Activated naive CD4-positive, alpha-beta T cell treated with anti-CD3 and anti-CD28 coated beads, Interleukin-2, amount 50 U/mL, for 16 hours (primary cell): Measurements from ENCODE around the gene PHF20.
"Not testable (repeated sequence)": the region's sequence is repeated elsewhere in the genome, so short reads cannot be mapped to it uniquely, and the experiment has no call there.

ENCODE experiments used
- DNase-seq: peaks from one replicate; pipeline ENCODE4 v3.0.0-alpha.2; 2020

Gene PHF20

GRCh38 chr20:35783811-35784210 is 12.0 kb downstream of the PHF20 start:
- DNase-seq = not testable (repeated sequence)

GRCh38 chr20:35785541-35785940 is 13.7 kb downstream of the PHF20 start:
- not testable (repeated sequence) for DNase-seq

- DNase-seq = no peak
Observed at GRCh38 chr20:35788796-35789195, 17.0 kb downstream of the PHF20 start.

- DNase-seq = no peak
Observed at GRCh38 chr20:35791097-35791496, 19.3 kb downstream of the PHF20 start.

- DNase-seq = no peak
Observed at GRCh38 chr20:35791821-35792220, 20.0 kb downstream of the PHF20 start.

GRCh38 chr20:35792740-35793139 is 20.9 kb downstream of the PHF20 start:
- no peak for DNase-seq

- DNase-seq = no peak
Observed at GRCh38 chr20:35796571-35796970, 24.8 kb downstream of the PHF20 start.

GRCh38 chr20:35801865-35802264 is 30.1 kb downstream of the PHF20 start:
- no peak for DNase-seq

- no peak for DNase-seq
Observed at GRCh38 chr20:35806075-35806474, 34.3 kb downstream of the PHF20 start.

GRCh38 chr20:35807877-35808276 is 36.1 kb downstream of the PHF20 start:
- no peak for DNase-seq

- DNase-seq = no peak
Observed at GRCh38 chr20:35820715-35821114, 48.9 kb downstream of the PHF20 start.

GRCh38 chr20:35821807-35822242 is 50.0 kb downstream of the PHF20 start:
- no peak for DNase-seq

- no peak for DNase-seq
Observed at GRCh38 chr20:35823147-35823546, 51.3 kb downstream of the PHF20 start.

GRCh38 chr20:35823937-35824336 is 52.1 kb downstream of the PHF20 start:
- no peak for DNase-seq

GRCh38 chr20:35826397-35826998 is 54.7 kb downstream of the PHF20 start:
- DNase-seq = no peak

- DNase-seq = no peak
Observed at GRCh38 chr20:35828434-35828833, 56.6 kb downstream of the PHF20 start.

- DNase-seq = no peak
Observed at GRCh38 chr20:35828916-35829315, 57.1 kb downstream of the PHF20 start.

- DNase-seq = no peak
Observed at GRCh38 chr20:35830264-35830663, 58.4 kb downstream of the PHF20 start.

- no peak for DNase-seq
Observed at GRCh38 chr20:35831029-35831428, 59.2 kb downstream of the PHF20 start.

- no peak for DNase-seq
Observed at GRCh38 chr20:35831971-35832370, 60.2 kb downstream of the PHF20 start.

GRCh38 chr20:35833241-35833640 is 61.4 kb downstream of the PHF20 start:
- DNase-seq = no peak

- DNase-seq = no peak
Observed at GRCh38 chr20:35837577-35838195, 65.9 kb downstream of the PHF20 start.

- no peak for DNase-seq
Observed at GRCh38 chr20:35838205-35838604, 66.4 kb downstream of the PHF20 start.

GRCh38 chr20:35839904-35840303 is 68.1 kb downstream of the PHF20 start:
- DNase-seq = no peak

- no peak for DNase-seq
Observed at GRCh38 chr20:35840421-35840820, 68.6 kb downstream of the PHF20 start.
